ENCODE results near the gene PHF21B. TPM values are rescaled to one million over a fixed set of nuclear protein-coding genes. Genes with fewer than 3 reads are reported as not detected.
A peak's percentile ranks its signal among the peaks of the same experiment; 100 is the strongest.
"Not testable (repeated sequence)": the region's sequence is repeated elsewhere in the genome, so short reads cannot be mapped to it uniquely, and the experiment has no call there.

PHF21B gene
- total RNA-seq, 4 donors from 2014 or later: not detected

GRCh38 chr22:44925465-44926123 is 84.2 kb downstream of the PHF21B start:
- no peak for DNase-seq (ENCODE audit: low spot score in 2 of 2)
- H3K4me3 ChIP-seq: no peak overlapping the region
- 95% methylated on average over 15 of the region's 15 CpGs for WGBS
- H3K27me3 ChIP-seq: peaks cover 23% of the 10 kb centered on the region
- H3K9me3 ChIP-seq: no peaks in the 10 kb centered on the region
- TF ChIP-seq POLR2AphosphoS5 (IDR thresholded peaks at IDR 0.05): no peak
- TF ChIP-seq EP300 (IDR thresholded peaks at IDR 0.05): no peak
- no peak for TF ChIP-seq POLR2A (IDR thresholded peaks at IDR 0.05)
- TF ChIP-seq CTCF (IDR thresholded peaks at IDR 0.05): no peak
- no peak overlapping the region for H3K27ac ChIP-seq
- no peaks in the 10 kb centered on the region for H3K4me1 ChIP-seq
- H3K36me3 ChIP-seq: no peaks in the 10 kb centered on the region

- WGBS: 85% methylated on average over 8 of the region's 8 CpGs
- no peak overlapping the region for H3K27ac ChIP-seq
- no peaks in the 10 kb centered on the region for H3K4me1 ChIP-seq
- peaks cover 20% of the 10 kb centered on the region for H3K27me3 ChIP-seq
- DNase-seq (ENCODE audit: low spot score in 2 of 2): peak in 1 of 2 donors; percentile 3
- TF ChIP-seq POLR2AphosphoS5 (IDR thresholded peaks at IDR 0.05) (no peak), POLR2A (IDR thresholded peaks at IDR 0.05) (no peak)
- no peaks in the 10 kb centered on the region for H3K36me3 ChIP-seq
- no peaks in the 10 kb centered on the region for H3K9me3 ChIP-seq
- no peak overlapping the region for H3K4me3 ChIP-seq
Measured at GRCh38 chr22:44924710-44925109, 85.1 kb downstream of the PHF21B start.

- H3K36me3 ChIP-seq: no peaks in the 10 kb centered on the region
- TF ChIP-seq POLR2AphosphoS5 (IDR thresholded peaks at IDR 0.05): no peak
- TF ChIP-seq POLR2A (IDR thresholded peaks at IDR 0.05): no peak
- TF ChIP-seq EP300 (IDR thresholded peaks at IDR 0.05): no peak
- TF ChIP-seq CTCF (IDR thresholded peaks at IDR 0.05): no peak
- WGBS: 84% methylated on average over 5 of the region's 5 CpGs
- H3K27ac ChIP-seq: no peak overlapping the region
- H3K27me3 ChIP-seq: peaks cover 15% of the 10 kb centered on the region
- no peaks in the 10 kb centered on the region for H3K4me1 ChIP-seq
- DNase-seq (ENCODE audit: low spot score in 2 of 2): no peak
- no peaks in the 10 kb centered on the region for H3K9me3 ChIP-seq
- no peak overlapping the region for H3K4me3 ChIP-seq
Measured at GRCh38 chr22:44924098-44924497, 85.7 kb downstream of the PHF21B start.

GRCh38 chr22:44921766-44922165 is 88.0 kb downstream of the PHF21B start:
- DNase-seq (ENCODE audit: low spot score in 2 of 2): peak; percentile 26 to 50
- not testable (repeated sequence) for H3K9me3 ChIP-seq, H3K4me1 ChIP-seq, H3K27me3 ChIP-seq, H3K36me3 ChIP-seq, H3K27ac ChIP-seq, H3K4me3 ChIP-seq
- 82% methylated on average over 11 of the region's 11 CpGs for WGBS

GRCh38 chr22:44920183-44920582 is 89.6 kb downstream of the PHF21B start:
- TF ChIP-seq POLR2AphosphoS5 (IDR thresholded peaks at IDR 0.05): no peak
- no peak for TF ChIP-seq CTCF (IDR thresholded peaks at IDR 0.05)
- TF ChIP-seq EP300 (IDR thresholded peaks at IDR 0.05): no peak
- TF ChIP-seq POLR2A (IDR thresholded peaks at IDR 0.05): no peak
- Histone ChIP-seq H3K27me3 (peaks cover 8% of the 10 kb centered on the region), H3K4me3 (no peak overlapping the region), H3K9me3 (no peaks in the 10 kb centered on the region), H3K4me1 (no peaks in the 10 kb centered on the region), H3K36me3 (no peaks in the 10 kb centered on the region), H3K27ac (no peak overlapping the region)
- 89% methylated on average over 14 of the region's 14 CpGs for WGBS
- peak in 1 of 2 donors; percentile 21 for DNase-seq (ENCODE audit: low spot score in 2 of 2)

GRCh38 chr22:44919691-44920090 is 90.1 kb downstream of the PHF21B start:
- Histone ChIP-seq H3K9me3 (no peaks in the 10 kb centered on the region), H3K27me3 (peaks cover 8% of the 10 kb centered on the region), H3K4me1 (no peaks in the 10 kb centered on the region), H3K27ac (no peak overlapping the region), H3K36me3 (no peaks in the 10 kb centered on the region), H3K4me3 (no peak overlapping the region)
- peak in 1 of 2 donors; percentile 29 for DNase-seq (ENCODE audit: low spot score in 2 of 2)
- TF ChIP-seq CTCF (IDR thresholded peaks at IDR 0.05) (no peak), POLR2A (IDR thresholded peaks at IDR 0.05) (no peak), POLR2AphosphoS5 (IDR thresholded peaks at IDR 0.05) (no peak), EP300 (IDR thresholded peaks at IDR 0.05) (no peak)
- 86% methylated on average over 10 of the region's 10 CpGs for WGBS

Data from suprapubic skin (tissue), 4 donors.